ENCODE results near the gene PIK3CB. TPM values are rescaled to one million over a fixed set of nuclear protein-coding genes. Genes with fewer than 3 reads are reported as not detected.

The PIK3CB gene
- total RNA-seq (6.5 and 8.1 TPM in 2 replicates), polyA plus RNA-seq (12.4 and 12.6 TPM in 2 replicates)

GRCh38 chr3:138834596-138835396 is at the start of gene PIK3CB:
TSS of gene PIK3CB (minus strand) at chr3:138834928. CDS start at chr3:138759343, 75,585 bp downstream.
- peak; percentile 91 to 95 for DNase-seq (ENCODE audit: low read depth in 1 of 2, low spot score in 1 of 2)
- Histone ChIP-seq H3K4me1 (ENCODE audit: low read depth) (peaks cover 7% of the 10 kb centered on the region), H3K4me3 (peak within 1 kb of the TSS; percentile 93), H3K9me3 (ENCODE audit: low read depth) (no peaks in the 10 kb centered on the region), H3K27me3 (no peaks in the 10 kb centered on the region), H3K27ac (peak within 1 kb of the TSS; percentile 94), H3K36me3 (no peaks in the 10 kb centered on the region)
- TF ChIP-seq CTCF (IDR thresholded peaks at IDR 0.05; ENCODE audit: low read depth, low read length), result no peak

GRCh38 chr3:138881233-138881632 is 46.5 kb upstream of the PIK3CB start:
- Histone ChIP-seq H3K4me1 (ENCODE audit: low read depth) (no peaks in the 10 kb centered on the region), H3K27ac (no peak overlapping the region), H3K27me3 (no peaks in the 10 kb centered on the region), H3K4me3 (no peak overlapping the region), H3K9me3 (ENCODE audit: low read depth) (no peaks in the 10 kb centered on the region), H3K36me3 (no peaks in the 10 kb centered on the region)
- no peak for DNase-seq (ENCODE audit: low read depth in 1 of 2, low spot score in 1 of 2)
- TF ChIP-seq CTCF (IDR thresholded peaks at IDR 0.05; ENCODE audit: low read depth, low read length), result no peak

- no peak overlapping the region for H3K27ac ChIP-seq
- no peaks in the 10 kb centered on the region for H3K4me1 ChIP-seq (ENCODE audit: low read depth)
- H3K4me3 ChIP-seq, result no peak overlapping the region
- no peak for DNase-seq (ENCODE audit: low read depth in 1 of 2, low spot score in 1 of 2)
- TF ChIP-seq CTCF (IDR thresholded peaks at IDR 0.05; ENCODE audit: low read depth, low read length), result no peak
- H3K27me3 ChIP-seq, result no peaks in the 10 kb centered on the region
- H3K9me3 ChIP-seq (ENCODE audit: low read depth), result no peaks in the 10 kb centered on the region
- H3K36me3 ChIP-seq, result no peaks in the 10 kb centered on the region
Measured at GRCh38 chr3:138879541-138880380, 45.0 kb upstream of the PIK3CB start.

- Histone ChIP-seq H3K27me3 (no peaks in the 10 kb centered on the region), H3K27ac (no peak overlapping the region), H3K36me3 (no peaks in the 10 kb centered on the region), H3K4me3 (no peak overlapping the region), H3K9me3 (ENCODE audit: low read depth) (no peaks in the 10 kb centered on the region), H3K4me1 (ENCODE audit: low read depth) (no peaks in the 10 kb centered on the region)
- no peak for DNase-seq (ENCODE audit: low read depth in 1 of 2, low spot score in 1 of 2)
- no peak for TF ChIP-seq CTCF (IDR thresholded peaks at IDR 0.05; ENCODE audit: low read depth, low read length)
Measured at GRCh38 chr3:138877226-138877625, 42.5 kb upstream of the PIK3CB start.

GRCh38 chr3:138875754-138876664 is 41.3 kb upstream of the PIK3CB start:
- no peak for TF ChIP-seq CTCF (IDR thresholded peaks at IDR 0.05; ENCODE audit: low read depth, low read length)
- H3K4me3 ChIP-seq, result no peak overlapping the region
- no peak overlapping the region for H3K27ac ChIP-seq
- no peaks in the 10 kb centered on the region for H3K27me3 ChIP-seq
- H3K36me3 ChIP-seq, result no peaks in the 10 kb centered on the region
- no peaks in the 10 kb centered on the region for H3K9me3 ChIP-seq (ENCODE audit: low read depth)
- no peaks in the 10 kb centered on the region for H3K4me1 ChIP-seq (ENCODE audit: low read depth)
- DNase-seq (ENCODE audit: low read depth in 1 of 2, low spot score in 1 of 2), result peak in 1 of 2 donors; percentile 93

Measured in cardiac muscle cell (in vitro differentiated cells and primary cell).